ENCODE data around the gene NTN3. TPM values are rescaled to one million over a fixed set of nuclear protein-coding genes. Genes with fewer than 3 reads are reported as not detected.

NTN3 gene
- total RNA-seq, 1 experiment from 2014 or later = not detected

DNA sequence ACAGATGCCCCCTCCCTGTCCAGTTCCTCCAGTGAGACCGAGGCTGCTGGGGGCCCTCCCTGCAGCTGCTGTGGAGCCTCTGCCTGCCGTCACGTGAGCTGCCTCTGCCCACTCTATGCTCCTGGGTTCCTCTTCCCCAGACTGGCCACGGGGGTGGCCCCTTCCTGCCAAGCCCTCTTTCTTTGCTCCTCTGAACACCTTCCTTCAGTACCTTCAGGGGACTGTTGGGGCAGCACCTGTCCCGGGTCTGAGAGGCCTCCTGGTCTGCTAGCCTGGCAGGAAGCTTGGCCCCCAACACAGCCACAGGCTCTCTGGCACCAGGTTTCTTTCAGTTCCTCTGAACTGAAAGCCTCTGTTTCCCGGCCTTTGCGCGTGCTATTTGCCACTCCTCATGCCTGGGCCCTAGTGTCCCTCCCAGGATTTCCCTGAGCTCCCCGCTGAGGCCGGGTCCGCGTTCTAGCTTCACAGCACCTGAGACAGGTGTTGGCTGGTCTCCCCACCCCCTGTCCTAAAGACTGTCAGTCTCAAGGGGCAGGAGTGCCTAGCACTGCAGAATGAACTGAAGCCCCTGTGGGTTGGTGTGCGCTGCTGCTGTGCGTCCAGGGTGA lies 36.1 kb downstream of the NTN3 start:
- intact Hi-C loops (cut with micrococcal nuclease; ENCODE audit: unreplicated experiment) = loop anchor here (10.0 kb wide), 1 partner anchor 72 kb away; no protein-coding TSS in a partner anchor
- TF ChIP-seq, protein P1, sequence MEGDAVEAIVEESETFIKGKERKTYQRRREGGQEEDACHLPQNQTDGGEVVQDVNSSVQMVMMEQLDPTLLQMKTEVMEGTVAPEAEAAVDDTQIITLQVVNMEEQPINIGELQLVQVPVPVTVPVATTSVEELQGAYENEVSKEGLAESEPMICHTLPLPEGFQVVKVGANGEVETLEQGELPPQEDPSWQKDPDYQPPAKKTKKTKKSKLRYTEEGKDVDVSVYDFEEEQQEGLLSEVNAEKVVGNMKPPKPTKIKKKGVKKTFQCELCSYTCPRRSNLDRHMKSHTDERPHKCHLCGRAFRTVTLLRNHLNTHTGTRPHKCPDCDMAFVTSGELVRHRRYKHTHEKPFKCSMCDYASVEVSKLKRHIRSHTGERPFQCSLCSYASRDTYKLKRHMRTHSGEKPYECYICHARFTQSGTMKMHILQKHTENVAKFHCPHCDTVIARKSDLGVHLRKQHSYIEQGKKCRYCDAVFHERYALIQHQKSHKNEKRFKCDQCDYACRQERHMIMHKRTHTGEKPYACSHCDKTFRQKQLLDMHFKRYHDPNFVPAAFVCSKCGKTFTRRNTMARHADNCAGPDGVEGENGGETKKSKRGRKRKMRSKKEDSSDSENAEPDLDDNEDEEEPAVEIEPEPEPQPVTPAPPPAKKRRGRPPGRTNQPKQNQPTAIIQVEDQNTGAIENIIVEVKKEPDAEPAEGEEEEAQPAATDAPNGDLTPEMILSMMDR (IDR thresholded peaks at IDR 0.05; ENCODE audit: unreplicated experiment) = no peak
- no peak for DNase-seq
- H3K4me1 Mint-ChIP-seq (ENCODE audit: low read depth, unreplicated experiment) = no peaks in the 10 kb centered on the region
- no peaks in the 10 kb centered on the region for H3K9me3 Mint-ChIP-seq (ENCODE audit: low read depth, unreplicated experiment)
- H3K4me3 Mint-ChIP-seq (ENCODE audit: low read depth, unreplicated experiment) = no peak overlapping the region
- no peaks in the 10 kb centered on the region for H3K27me3 Mint-ChIP-seq (ENCODE audit: unreplicated experiment)
- CTCF ChIA-PET = no interaction called here
- H3K36me3 Mint-ChIP-seq (ENCODE audit: insufficient read depth, unreplicated experiment) = peaks cover 4% of the 10 kb centered on the region
- BruUV-seq (replicated peaks) = no TSS peak
- H3K27ac Mint-ChIP-seq (ENCODE audit: unreplicated experiment) = no peak overlapping the region

DNA sequence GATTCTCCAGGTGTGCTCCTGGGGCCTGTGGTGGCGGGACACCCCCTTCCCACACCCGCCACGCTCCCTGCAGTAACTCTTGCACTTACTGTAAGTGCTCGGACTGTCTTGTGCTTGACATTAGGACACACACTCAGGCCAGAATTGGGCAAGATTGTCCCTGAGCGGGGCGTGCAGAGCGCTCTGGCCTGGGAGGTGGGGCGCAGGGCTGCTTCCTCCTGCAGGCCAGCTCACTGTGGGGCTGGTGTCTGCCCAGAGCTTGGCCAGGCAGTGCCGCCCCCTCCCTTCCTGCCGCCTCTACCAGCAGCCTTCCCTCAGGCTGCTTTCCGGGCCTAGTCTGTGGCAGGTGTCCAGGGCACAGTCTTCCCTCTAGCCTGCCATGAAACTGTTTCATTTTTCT lies 36.6 kb downstream of the NTN3 start:
- CTCF ChIA-PET = no interaction called here
- Mint-ChIP-seq H3K4me1 (ENCODE audit: low read depth, unreplicated experiment) (peaks cover 4% of the 10 kb centered on the region), H3K36me3 (ENCODE audit: insufficient read depth, unreplicated experiment) (peaks cover 8% of the 10 kb centered on the region), H3K27ac (ENCODE audit: unreplicated experiment) (no peak overlapping the region), H3K4me3 (ENCODE audit: low read depth, unreplicated experiment) (no peak overlapping the region), H3K27me3 (ENCODE audit: unreplicated experiment) (no peaks in the 10 kb centered on the region), H3K9me3 (ENCODE audit: low read depth, unreplicated experiment) (no peaks in the 10 kb centered on the region)
- TF ChIP-seq, protein P1 (IDR thresholded peaks at IDR 0.05; ENCODE audit: unreplicated experiment) = no peak
- no TSS peak for BruUV-seq (replicated peaks)
- intact Hi-C loops (cut with micrococcal nuclease; ENCODE audit: unreplicated experiment) = loop anchor here (10.0 kb wide), 1 partner anchor 73 kb away; no protein-coding TSS in a partner anchor
- no peak for DNase-seq

DNA sequence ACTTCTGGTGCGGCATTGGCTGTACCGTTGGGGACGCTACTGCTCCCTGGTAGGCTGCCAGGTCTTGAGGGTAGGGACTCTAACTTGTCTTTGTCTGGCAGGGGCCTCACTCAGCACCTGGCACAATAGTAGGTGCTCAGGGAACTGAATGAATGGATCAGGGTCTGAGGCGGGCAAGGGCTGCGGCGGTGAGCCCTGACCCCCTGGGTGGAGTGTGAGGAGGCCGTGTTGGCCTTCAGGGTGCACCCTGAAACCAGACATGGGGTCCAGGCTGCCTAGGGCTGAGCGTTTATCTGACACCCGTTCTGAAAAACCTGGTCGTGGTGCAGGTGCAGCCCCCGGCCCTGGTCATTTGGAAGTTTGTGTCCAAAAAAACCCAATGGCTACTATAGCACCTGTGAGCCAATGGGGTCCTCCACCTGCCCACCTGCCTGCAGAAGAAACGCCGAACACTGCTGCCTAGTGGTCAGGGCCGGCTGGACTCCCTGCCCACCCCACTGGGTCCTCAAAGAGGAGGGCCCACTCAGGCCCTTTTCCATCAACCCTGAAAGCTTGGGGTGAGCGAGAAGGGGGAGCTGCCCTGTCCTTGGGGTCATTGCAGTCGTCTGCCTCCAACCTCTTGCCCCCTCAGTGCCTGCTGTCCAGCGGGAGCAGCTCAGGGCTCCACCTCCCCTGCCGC lies 37.8 kb downstream of the NTN3 start:
- Mint-ChIP-seq H3K9me3 (ENCODE audit: low read depth, unreplicated experiment) (no peaks in the 10 kb centered on the region), H3K4me1 (ENCODE audit: low read depth, unreplicated experiment) (peaks cover 9% of the 10 kb centered on the region), H3K27me3 (ENCODE audit: unreplicated experiment) (no peaks in the 10 kb centered on the region), H3K27ac (ENCODE audit: unreplicated experiment) (no peak overlapping the region), H3K36me3 (ENCODE audit: insufficient read depth, unreplicated experiment) (peaks cover 20% of the 10 kb centered on the region), H3K4me3 (ENCODE audit: low read depth, unreplicated experiment) (no peak overlapping the region)
- CTCF ChIA-PET = no interaction called here
- intact Hi-C loops (cut with micrococcal nuclease; ENCODE audit: unreplicated experiment) = loop anchor here (10.0 kb wide), 1 partner anchor 74 kb away; no protein-coding TSS in a partner anchor
- TF ChIP-seq, protein P1 (IDR thresholded peaks at IDR 0.05; ENCODE audit: unreplicated experiment) = no peak
- no peak for DNase-seq
- no TSS peak for BruUV-seq (replicated peaks)

DNA sequence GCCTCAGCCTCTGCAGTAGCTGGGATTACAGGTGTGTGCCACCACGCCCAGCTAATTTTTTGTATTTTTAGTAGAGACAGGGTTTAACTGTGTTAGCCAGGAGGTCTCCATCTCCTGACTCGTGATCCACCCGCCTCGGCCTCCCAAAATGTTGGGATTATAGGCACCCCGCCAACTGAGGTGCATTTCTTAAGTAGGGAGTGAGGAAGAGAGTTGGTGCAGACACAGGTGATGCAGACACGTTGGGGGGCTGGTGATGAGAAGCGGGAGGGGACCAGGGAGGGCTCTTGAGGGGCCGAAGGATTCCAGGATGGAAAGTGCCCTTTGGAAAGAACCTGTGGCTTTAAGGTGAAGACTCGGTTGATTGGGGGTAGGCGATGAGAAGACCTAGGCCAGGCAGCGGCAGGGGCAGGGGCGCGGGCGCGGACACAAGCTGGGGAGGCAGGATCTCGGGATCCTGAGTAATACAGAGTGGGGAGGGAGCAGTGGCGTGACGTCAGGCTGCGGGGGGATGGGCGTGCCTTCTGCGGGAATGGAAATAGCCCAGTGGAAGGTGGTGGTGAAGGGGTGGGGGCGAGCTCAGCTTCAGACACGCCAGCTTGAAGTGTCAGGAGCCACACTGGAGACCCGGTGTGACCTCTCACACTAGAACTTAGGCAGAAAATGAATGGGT lies 40.2 kb downstream of the NTN3 start:
- DNase-seq = no peak
- intact Hi-C loops (cut with micrococcal nuclease; ENCODE audit: unreplicated experiment) = no loop called here
- H3K9me3 Mint-ChIP-seq (ENCODE audit: low read depth, unreplicated experiment) = no peaks in the 10 kb centered on the region
- no peak overlapping the region for H3K27ac Mint-ChIP-seq (ENCODE audit: unreplicated experiment)
- peaks cover 19% of the 10 kb centered on the region for H3K4me1 Mint-ChIP-seq (ENCODE audit: low read depth, unreplicated experiment)
- H3K4me3 Mint-ChIP-seq (ENCODE audit: low read depth, unreplicated experiment) = no peak overlapping the region
- CTCF ChIA-PET = no interaction called here
- TF ChIP-seq, protein P1 (IDR thresholded peaks at IDR 0.05; ENCODE audit: unreplicated experiment) = no peak
- no TSS peak for BruUV-seq (replicated peaks)
- H3K27me3 Mint-ChIP-seq (ENCODE audit: unreplicated experiment) = no peaks in the 10 kb centered on the region
- peaks cover 44% of the 10 kb centered on the region for H3K36me3 Mint-ChIP-seq (ENCODE audit: insufficient read depth, unreplicated experiment)
